ENCODE results near the gene ZNHIT6. TPM values are rescaled to one million over a fixed set of nuclear protein-coding genes. Genes with fewer than 3 reads are reported as not detected.
A peak's percentile ranks its signal among the peaks of the same experiment; 100 is the strongest.
"Not testable (repeated sequence)": the region's sequence is repeated elsewhere in the genome, so short reads cannot be mapped to it uniquely, and the experiment has no call there.

ZNHIT6 gene
- total RNA-seq, 1 donor from 2014 or later: 24.6 TPM

- intact Hi-C loops (cut with micrococcal nuclease): no loop called here
- H3K27me3 Mint-ChIP-seq (ENCODE audit: insufficient read depth): no peaks in the 10 kb centered on the region
- no peak for DNase-seq (ENCODE audit: low spot score)
- H3K36me3 Mint-ChIP-seq (ENCODE audit: low read depth): peaks cover 12% of the 10 kb centered on the region
- H3K9me3 Mint-ChIP-seq: no peaks in the 10 kb centered on the region
- no peak overlapping the region for H3K27ac Mint-ChIP-seq
- H3K4me3 Mint-ChIP-seq: no peak overlapping the region
- H3K4me1 Mint-ChIP-seq (ENCODE audit: low read depth): peaks cover 4% of the 10 kb centered on the region
Observed at GRCh38 chr1:85659174-85659573, 49.1 kb downstream of the ZNHIT6 start.

- DNase-seq (ENCODE audit: low spot score): no peak
- Mint-ChIP-seq H3K27ac (peak overlapping the region; percentile 1), H3K27me3 (ENCODE audit: insufficient read depth) (no peaks in the 10 kb centered on the region), H3K4me1 (ENCODE audit: low read depth) (peaks cover 4% of the 10 kb centered on the region), H3K4me3 (no peak overlapping the region), H3K36me3 (ENCODE audit: low read depth) (peaks cover 18% of the 10 kb centered on the region), H3K9me3 (no peaks in the 10 kb centered on the region)
- intact Hi-C loops (cut with micrococcal nuclease): no loop called here
Observed at GRCh38 chr1:85656948-85657347, 51.3 kb downstream of the ZNHIT6 start.

DNA sequence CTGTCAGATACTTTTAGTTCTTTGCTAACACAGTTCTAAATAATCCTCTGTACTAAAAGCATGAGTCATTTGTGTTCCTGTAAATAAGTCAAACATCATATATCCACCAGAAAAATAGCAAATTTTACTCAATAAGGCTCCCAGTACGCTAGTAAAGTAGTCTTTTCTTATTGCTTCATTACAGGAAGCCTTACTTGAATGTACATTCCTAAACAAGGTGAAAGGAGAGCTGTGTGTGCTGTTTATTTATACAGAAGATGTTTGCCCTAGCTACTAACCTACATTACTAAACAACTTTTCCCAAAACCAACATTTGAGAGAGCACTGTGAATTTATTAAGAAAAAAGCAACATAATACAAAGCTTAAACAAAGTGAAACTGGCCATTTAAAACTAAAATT lies 52.0 kb downstream of the ZNHIT6 start:
- no peak for DNase-seq (ENCODE audit: low spot score)
- intact Hi-C loops (cut with micrococcal nuclease): no loop called here
- Mint-ChIP-seq H3K27me3 (ENCODE audit: insufficient read depth) (no peaks in the 10 kb centered on the region), H3K9me3 (no peaks in the 10 kb centered on the region), H3K27ac (no peak overlapping the region), H3K4me3 (no peak overlapping the region), H3K4me1 (ENCODE audit: low read depth) (peaks cover 4% of the 10 kb centered on the region), H3K36me3 (ENCODE audit: low read depth) (peaks cover 18% of the 10 kb centered on the region)

GRCh38 chr1:85655315-85655714 lies 52.9 kb downstream of the ZNHIT6 start:
- H3K4me1 Mint-ChIP-seq (ENCODE audit: low read depth): peaks cover 4% of the 10 kb centered on the region
- no peak overlapping the region for H3K27ac Mint-ChIP-seq
- intact Hi-C loops (cut with micrococcal nuclease): no loop called here
- no peak for DNase-seq (ENCODE audit: low spot score)
- no peaks in the 10 kb centered on the region for H3K27me3 Mint-ChIP-seq (ENCODE audit: insufficient read depth)
- no peak overlapping the region for H3K4me3 Mint-ChIP-seq
- H3K36me3 Mint-ChIP-seq (ENCODE audit: low read depth): peaks cover 18% of the 10 kb centered on the region
- no peaks in the 10 kb centered on the region for H3K9me3 Mint-ChIP-seq

DNA sequence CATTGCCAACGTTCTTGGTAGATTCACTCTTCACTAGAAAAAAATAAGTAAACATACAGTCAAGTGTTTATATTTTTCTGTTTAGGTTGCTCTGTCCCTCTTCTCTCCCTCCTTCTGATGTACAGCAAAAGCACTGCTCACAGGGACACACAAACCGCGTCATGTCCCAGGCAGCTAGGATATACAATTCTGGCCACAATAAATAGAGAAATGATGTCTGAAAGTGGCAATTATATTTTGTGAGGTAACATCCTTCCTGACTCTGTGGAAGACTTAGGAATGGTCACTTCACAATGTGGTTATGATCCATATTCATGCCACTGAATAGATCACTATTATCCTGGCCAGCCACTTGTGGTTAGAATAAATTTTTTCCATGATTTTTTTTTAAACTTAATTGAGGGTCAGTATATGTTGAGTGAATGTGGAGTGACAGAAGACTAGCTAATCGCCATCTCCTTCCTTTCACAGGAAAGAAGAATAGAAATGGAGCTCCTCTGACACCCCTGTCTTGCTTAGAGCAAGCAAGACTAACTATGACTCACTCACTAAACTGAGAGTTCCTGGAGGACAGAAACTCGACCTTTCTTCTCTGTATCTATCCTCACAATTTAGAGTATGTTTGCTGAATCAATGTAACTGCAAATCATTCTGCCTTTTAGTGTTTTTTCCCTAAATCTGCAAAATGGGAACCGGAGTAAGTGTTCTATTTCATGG lies 54.0 kb downstream of the ZNHIT6 start:
- Mint-ChIP-seq H3K9me3 (no peaks in the 10 kb centered on the region), H3K27ac (no peak overlapping the region), H3K36me3 (ENCODE audit: low read depth) (peaks cover 22% of the 10 kb centered on the region), H3K4me3 (no peak overlapping the region), H3K4me1 (ENCODE audit: low read depth) (peaks cover 4% of the 10 kb centered on the region), H3K27me3 (ENCODE audit: insufficient read depth) (no peaks in the 10 kb centered on the region)
- intact Hi-C loops (cut with micrococcal nuclease): no loop called here
- no peak for DNase-seq (ENCODE audit: low spot score)

DNA sequence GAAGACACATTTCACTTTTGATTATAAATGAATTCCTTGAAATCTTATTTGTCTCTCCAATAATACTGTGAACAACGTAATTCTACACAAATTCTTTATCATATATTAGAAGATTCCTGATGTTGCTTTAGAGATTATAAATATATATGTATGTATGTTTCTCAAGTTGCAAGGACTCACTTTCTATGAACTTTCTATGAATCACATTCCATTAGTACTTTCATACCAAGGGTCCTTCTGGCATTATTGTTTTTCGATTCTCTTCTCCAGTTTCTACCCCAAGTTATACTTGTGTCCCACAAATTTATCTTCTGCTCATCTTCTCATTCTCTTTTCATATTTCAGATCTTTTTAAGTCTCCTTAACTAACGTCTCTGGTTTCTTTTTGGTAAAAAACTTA lies 55.9 kb downstream of the ZNHIT6 start:
- peaks cover 4% of the 10 kb centered on the region for H3K4me1 Mint-ChIP-seq (ENCODE audit: low read depth)
- H3K27ac Mint-ChIP-seq: no peak overlapping the region
- H3K27me3 Mint-ChIP-seq (ENCODE audit: insufficient read depth): no peaks in the 10 kb centered on the region
- H3K9me3 Mint-ChIP-seq: peaks cover 4% of the 10 kb centered on the region
- H3K4me3 Mint-ChIP-seq: no peak overlapping the region
- intact Hi-C loops (cut with micrococcal nuclease): no loop called here
- DNase-seq (ENCODE audit: low spot score): no peak
- peaks cover 26% of the 10 kb centered on the region for H3K36me3 Mint-ChIP-seq (ENCODE audit: low read depth)

GRCh38 chr1:85650645-85651044 lies 57.6 kb downstream of the ZNHIT6 start:
- Mint-ChIP-seq H3K27me3 (ENCODE audit: insufficient read depth) (no peaks in the 10 kb centered on the region), H3K36me3 (ENCODE audit: low read depth) (peaks cover 26% of the 10 kb centered on the region), H3K4me1 (ENCODE audit: low read depth) (no peaks in the 10 kb centered on the region), H3K27ac (peak overlapping the region; percentile 11), H3K9me3 (peaks cover 4% of the 10 kb centered on the region), H3K4me3 (no peak overlapping the region)
- intact Hi-C loops (cut with micrococcal nuclease): no loop called here
- DNase-seq (ENCODE audit: low spot score): no peak

DNA sequence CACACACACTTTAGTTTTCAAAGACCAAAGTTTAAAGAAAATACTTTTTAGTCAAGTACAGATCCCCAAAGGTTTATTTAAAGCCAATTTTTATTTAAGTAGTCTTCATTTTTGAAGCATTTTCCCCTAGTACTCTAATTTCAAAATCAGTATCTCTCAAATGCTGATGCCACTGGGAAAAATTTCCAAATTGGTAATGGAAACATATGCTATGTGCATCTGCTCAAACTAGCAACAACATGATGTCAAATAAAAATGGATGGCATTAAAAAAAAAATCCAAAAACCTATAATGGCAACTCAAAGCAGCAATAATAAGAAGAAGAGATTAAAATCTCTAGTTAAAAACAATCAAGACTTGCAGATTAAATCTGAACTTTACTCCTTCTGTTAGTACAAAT lies 58.6 kb downstream of the ZNHIT6 start:
- intact Hi-C loops (cut with micrococcal nuclease): no loop called here
- peaks cover 29% of the 10 kb centered on the region for H3K36me3 Mint-ChIP-seq (ENCODE audit: low read depth)
- H3K27ac Mint-ChIP-seq: no peak overlapping the region
- H3K4me3 Mint-ChIP-seq: no peak overlapping the region
- no peaks in the 10 kb centered on the region for H3K4me1 Mint-ChIP-seq (ENCODE audit: low read depth)
- DNase-seq (ENCODE audit: low spot score): no peak
- no peaks in the 10 kb centered on the region for H3K27me3 Mint-ChIP-seq (ENCODE audit: insufficient read depth)
- peaks cover 6% of the 10 kb centered on the region for H3K9me3 Mint-ChIP-seq

DNA sequence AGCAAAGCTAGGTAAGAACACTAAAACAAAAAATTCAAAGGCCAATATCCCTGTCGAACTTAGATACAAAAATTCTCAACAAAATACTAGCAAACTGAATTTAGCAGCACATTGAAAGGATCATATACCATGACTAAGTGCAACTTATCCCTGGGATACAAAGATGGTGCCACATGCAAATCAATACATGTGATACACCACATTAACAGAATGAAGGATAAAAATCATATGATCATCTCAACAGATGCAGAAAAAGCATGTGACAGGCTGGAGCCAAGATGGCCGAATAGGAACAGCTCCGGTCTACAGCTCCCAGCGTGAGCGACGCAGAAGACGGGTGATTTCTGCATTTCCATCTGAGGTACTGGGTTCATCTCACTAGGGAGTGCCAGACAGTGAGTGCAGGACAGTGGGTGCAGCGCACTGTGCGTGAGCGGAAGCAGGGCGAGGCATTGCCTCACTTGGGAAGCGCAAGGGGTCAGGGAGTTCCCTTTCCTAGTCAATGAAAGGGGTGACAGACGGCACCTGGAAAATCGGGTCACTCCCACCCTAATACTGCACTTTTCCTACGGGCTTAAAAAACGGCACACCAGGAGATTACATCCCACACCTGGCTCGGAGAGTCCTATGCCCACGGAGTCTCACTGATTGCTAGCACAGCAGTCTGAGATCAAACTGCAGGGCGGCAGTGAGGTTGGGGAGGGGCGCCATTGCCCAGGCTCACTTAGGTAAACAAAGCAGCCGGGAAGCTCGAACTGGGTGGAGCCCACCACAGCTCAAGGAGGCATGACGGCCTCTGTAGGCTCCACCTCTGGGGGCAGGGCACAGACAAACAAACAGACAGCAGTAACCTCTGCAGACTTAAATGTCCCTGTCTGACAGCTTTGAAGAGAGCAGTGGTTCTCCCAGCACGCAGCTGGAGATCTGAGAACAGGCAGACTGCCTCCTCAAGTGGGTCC lies 66.4 kb downstream of the ZNHIT6 start:
- H3K27me3 Mint-ChIP-seq (ENCODE audit: insufficient read depth); H3K4me1 Mint-ChIP-seq (ENCODE audit: low read depth); DNase-seq (ENCODE audit: low spot score); intact Hi-C loops (cut with micrococcal nuclease); H3K4me3 Mint-ChIP-seq; H3K27ac Mint-ChIP-seq: not testable (repeated sequence)
- Mint-ChIP-seq H3K9me3 (peaks cover 40% of the 10 kb centered on the region), H3K36me3 (ENCODE audit: low read depth) (peaks cover 34% of the 10 kb centered on the region)

- H3K27ac Mint-ChIP-seq; H3K27me3 Mint-ChIP-seq (ENCODE audit: insufficient read depth); H3K4me1 Mint-ChIP-seq (ENCODE audit: low read depth); H3K4me3 Mint-ChIP-seq; intact Hi-C loops (cut with micrococcal nuclease); DNase-seq (ENCODE audit: low spot score): not testable (repeated sequence)
- Mint-ChIP-seq H3K36me3 (ENCODE audit: low read depth) (peaks cover 45% of the 10 kb centered on the region), H3K9me3 (peaks cover 46% of the 10 kb centered on the region)
Observed at GRCh38 chr1:85639920-85640319, 68.3 kb downstream of the ZNHIT6 start.

DNA sequence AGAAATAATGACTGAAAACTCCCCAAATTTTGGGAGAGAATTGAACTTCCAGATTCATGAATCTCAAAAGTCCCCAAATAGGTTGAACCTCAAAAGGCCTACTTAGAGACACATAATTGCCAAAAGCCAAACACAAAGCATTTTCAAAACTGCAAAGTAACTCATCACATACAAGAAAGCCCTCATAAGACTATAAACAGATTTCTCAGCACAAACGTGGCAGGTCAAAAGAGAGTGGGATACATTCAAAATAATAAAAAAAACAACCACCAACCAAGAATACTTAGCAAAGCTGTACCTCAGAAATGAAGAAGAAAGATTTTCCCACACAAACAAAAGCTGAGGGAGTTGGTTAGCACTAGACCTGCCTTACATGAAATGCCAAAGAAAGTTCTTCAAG lies 69.8 kb downstream of the ZNHIT6 start:
- DNase-seq (ENCODE audit: low spot score): no peak
- Mint-ChIP-seq H3K36me3 (ENCODE audit: low read depth) (peaks cover 47% of the 10 kb centered on the region), H3K4me3 (no peak overlapping the region), H3K27me3 (ENCODE audit: insufficient read depth) (no peaks in the 10 kb centered on the region), H3K9me3 (peaks cover 46% of the 10 kb centered on the region), H3K27ac (no peak overlapping the region), H3K4me1 (ENCODE audit: low read depth) (no peaks in the 10 kb centered on the region)
- intact Hi-C loops (cut with micrococcal nuclease): no loop called here

GRCh38 chr1:85630493-85630892 lies 77.7 kb downstream of the ZNHIT6 start:
- Mint-ChIP-seq H3K27me3 (ENCODE audit: insufficient read depth) (no peaks in the 10 kb centered on the region), H3K4me1 (ENCODE audit: low read depth) (no peaks in the 10 kb centered on the region), H3K4me3 (no peak overlapping the region), H3K27ac (no peak overlapping the region), H3K9me3 (peaks cover 4% of the 10 kb centered on the region), H3K36me3 (ENCODE audit: low read depth) (peaks cover 18% of the 10 kb centered on the region)
- intact Hi-C loops (cut with micrococcal nuclease): no loop called here
- no peak for DNase-seq (ENCODE audit: low spot score)

GRCh38 chr1:85629532-85629920 lies 78.7 kb downstream of the ZNHIT6 start:
- H3K9me3 Mint-ChIP-seq: peaks cover 1% of the 10 kb centered on the region
- intact Hi-C loops (cut with micrococcal nuclease): no loop called here

More at GRCh38 chr1:85629532-85629920, 78.7 kb downstream of the ZNHIT6 start:
- H3K4me3 Mint-ChIP-seq: no peak overlapping the region
- H3K36me3 Mint-ChIP-seq (ENCODE audit: low read depth): peaks cover 8% of the 10 kb centered on the region
- no peaks in the 10 kb centered on the region for H3K4me1 Mint-ChIP-seq (ENCODE audit: low read depth)
- H3K27me3 Mint-ChIP-seq (ENCODE audit: insufficient read depth): no peaks in the 10 kb centered on the region
- H3K27ac Mint-ChIP-seq: no peak overlapping the region
- no peak for DNase-seq (ENCODE audit: low spot score)

All from activated T-helper 1 cell treated with anti-CD3 and anti-CD28 coated beads, Interleukin-12 subunit alpha, Interleukin-12 subunit beta, Interleukin-2, Interleukin-4 antibody, amounts not matched to agents 30 ng/mL and 10 ng/mL and 1 ng/mL, durations not matched to agents 14 hours and 24 hours and 36 hours (primary cell).